HG02938 (cell line): ENCODE measurements around the gene KYNU.
"Not testable (repeated sequence)": the region's sequence is repeated elsewhere in the genome, so short reads cannot be mapped to it uniquely, and the experiment has no call there.

ENCODE experiments used
- ATAC-seq: cut with Tn5 transposase; IDR thresholded peaks from one replicate; pipeline ENCODE4 v1.9.1; 2021; ENCODE audit warnings: mild to moderate bottlenecking, moderate library complexity; ENCODE audit not compliant: unreplicated experiment

KYNU gene

DNA sequence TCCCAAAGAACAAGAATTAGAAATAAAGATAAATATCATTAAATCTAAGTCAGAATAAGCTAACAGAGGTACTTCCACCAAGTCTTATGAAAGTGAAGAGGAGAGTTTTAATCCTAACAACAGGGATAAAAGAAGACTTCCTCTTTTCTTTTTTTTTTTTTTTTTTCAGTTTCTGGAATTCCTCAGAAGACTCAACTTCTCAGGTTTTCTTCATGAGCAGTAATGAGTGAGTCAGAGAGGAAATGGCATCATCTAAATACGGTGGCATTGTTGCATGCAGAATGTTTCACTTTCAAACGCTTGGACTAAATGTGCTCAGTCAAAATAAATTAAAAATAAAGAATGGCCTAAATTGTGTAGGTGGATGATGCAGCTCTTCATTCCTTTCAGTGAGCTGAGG is 206.2 kb downstream of the KYNU start:
- no peak for ATAC-seq

- ATAC-seq = no peak
These were observed 207.0 kb downstream of the KYNU start for GRCh38 chr2:143084462-143084861.

- ATAC-seq = peak; percentile 68
These were observed 207.8 kb downstream of the KYNU start for GRCh38 chr2:143085125-143085784.

DNA sequence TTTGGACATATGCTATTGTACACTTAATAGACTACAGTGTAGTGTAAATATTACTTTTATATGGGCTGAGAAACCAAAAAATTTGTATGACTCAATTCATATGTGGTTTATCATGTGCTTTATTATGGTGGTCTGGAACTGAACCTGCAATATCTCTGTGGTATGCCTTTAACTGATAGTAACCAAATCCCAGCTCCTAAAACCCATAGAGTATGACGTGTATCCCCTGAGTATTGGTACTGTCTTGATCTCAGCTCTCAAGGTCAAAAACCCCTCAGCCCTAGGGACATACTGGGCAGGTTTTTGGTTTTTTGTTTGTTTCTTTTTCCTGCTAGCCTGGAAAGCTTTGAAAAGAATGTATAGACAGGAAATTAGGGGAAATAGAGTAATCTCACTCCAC is 209.6 kb downstream of the KYNU start:
- no peak for ATAC-seq

- no peak for ATAC-seq
These were observed 210.9 kb downstream of the KYNU start for GRCh38 chr2:143088388-143088787.

DNA sequence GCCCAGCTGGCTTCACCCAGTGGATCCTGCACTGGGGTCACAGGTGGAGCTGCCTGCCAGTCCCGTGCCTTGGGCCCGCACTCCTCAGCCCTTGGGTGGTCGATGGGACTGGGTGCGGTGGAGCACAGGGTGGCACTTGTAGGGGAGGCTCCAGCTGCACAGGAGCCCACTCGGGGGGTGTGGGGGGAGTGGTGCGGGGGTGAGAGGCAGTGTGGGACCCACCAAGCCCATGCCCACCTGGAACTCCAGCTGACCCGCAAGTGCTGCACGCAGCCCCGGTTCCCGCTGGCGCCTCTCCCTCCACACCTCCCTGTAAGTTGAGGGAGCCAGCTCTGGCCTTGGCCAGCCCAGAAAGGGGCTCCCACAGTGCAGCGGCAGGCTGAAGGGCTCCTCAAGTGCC is 212.1 kb downstream of the KYNU start:
- not testable (repeated sequence) for ATAC-seq
